Suprapubic skin (tissue), 4 donors: ENCODE results near the gene EP400. TPM values are rescaled to one million over a fixed set of nuclear protein-coding genes. Genes with fewer than 3 reads are reported as not detected.

Experiments used
- DNase-seq, 2 donors: peaks; one replicate each; pipeline ENCODE4 v3.0.0-alpha.2; 2019; ENCODE audit warnings: low spot score in 2 of 2
- H3K27ac ChIP-seq: fragments of 200-600 bp; sonication (generic); one replicate; pipeline ENCODE4 v1.5.1; 2019
- H3K27me3 ChIP-seq: fragments of 200-600 bp; sonication (generic); one replicate; pipeline ENCODE4 v1.5.1; 2019
- H3K36me3 ChIP-seq: fragments of 200-600 bp; sonication (generic); one replicate; pipeline ENCODE4 v1.5.1; 2019
- H3K4me1 ChIP-seq: fragments of 200-600 bp; sonication (generic); one replicate; pipeline ENCODE4 v1.5.1; 2019
- H3K4me3 ChIP-seq: fragments of 200-600 bp; sonication (generic); one replicate; pipeline ENCODE4 v1.5.1; 2019; ENCODE audit warnings: mild to moderate bottlenecking
- H3K9me3 ChIP-seq: fragments of 200-600 bp; sonication (generic); one replicate; pipeline ENCODE4 v1.5.1; 2019
- EP300 ChIP-seq: sonication (generic); formaldehyde crosslinking; IDR thresholded peaks from one replicate; pipeline ENCODE4 v1.6.1; 2017; ENCODE audit warnings: antibody characterized with exemption
- POLR2A ChIP-seq, 2 donors: fragments of 450-650 bp; IDR thresholded peaks; one replicate each; pipeline ENCODE4 v1.6.1; 2017; ENCODE audit warnings: antibody characterized with exemption in 2 of 2, mild to moderate bottlenecking in 2 of 2, moderate library complexity in 2 of 2
- POLR2AphosphoS5 ChIP-seq, 3 donors: sonication (generic); formaldehyde crosslinking; IDR thresholded peaks; one replicate each; pipeline ENCODE4 v1.6.1; 2017; ENCODE audit warnings: antibody characterized with exemption in 3 of 3
- WGBS: methylation state at CpG from one replicate; pipeline ENCODE4 v1.1.5; 2018; 5-methylcytosine and 5-hydroxymethylcytosine counted together
- total RNA-seq, 4 donors: library from RNA; depleted of rRNA; stranded (reverse); fragments of >200 nt; gene quantifications; one replicate each; pipeline ENCODE4 v1.1.0, GENCODE V29; 2016
- TF ChIP-seq, protein P1 (sequence below), 2 donors: fragments of 200-600 bp in 1 of 2; fragments of 450-650 bp in 1 of 2; sonication (generic) in 1 of 2; IDR thresholded peaks; one replicate each; pipeline ENCODE4 v1.5.1; 2016 to 2019; ENCODE audit warnings: antibody characterized with exemption in 2 of 2, mild to moderate bottlenecking in 1 of 2, moderate library complexity in 1 of 2

Gene EP400
- total RNA-seq, 4 donors from 2014 or later, result 32.0 to 81.3 (median 40.1) TPM

DNA sequence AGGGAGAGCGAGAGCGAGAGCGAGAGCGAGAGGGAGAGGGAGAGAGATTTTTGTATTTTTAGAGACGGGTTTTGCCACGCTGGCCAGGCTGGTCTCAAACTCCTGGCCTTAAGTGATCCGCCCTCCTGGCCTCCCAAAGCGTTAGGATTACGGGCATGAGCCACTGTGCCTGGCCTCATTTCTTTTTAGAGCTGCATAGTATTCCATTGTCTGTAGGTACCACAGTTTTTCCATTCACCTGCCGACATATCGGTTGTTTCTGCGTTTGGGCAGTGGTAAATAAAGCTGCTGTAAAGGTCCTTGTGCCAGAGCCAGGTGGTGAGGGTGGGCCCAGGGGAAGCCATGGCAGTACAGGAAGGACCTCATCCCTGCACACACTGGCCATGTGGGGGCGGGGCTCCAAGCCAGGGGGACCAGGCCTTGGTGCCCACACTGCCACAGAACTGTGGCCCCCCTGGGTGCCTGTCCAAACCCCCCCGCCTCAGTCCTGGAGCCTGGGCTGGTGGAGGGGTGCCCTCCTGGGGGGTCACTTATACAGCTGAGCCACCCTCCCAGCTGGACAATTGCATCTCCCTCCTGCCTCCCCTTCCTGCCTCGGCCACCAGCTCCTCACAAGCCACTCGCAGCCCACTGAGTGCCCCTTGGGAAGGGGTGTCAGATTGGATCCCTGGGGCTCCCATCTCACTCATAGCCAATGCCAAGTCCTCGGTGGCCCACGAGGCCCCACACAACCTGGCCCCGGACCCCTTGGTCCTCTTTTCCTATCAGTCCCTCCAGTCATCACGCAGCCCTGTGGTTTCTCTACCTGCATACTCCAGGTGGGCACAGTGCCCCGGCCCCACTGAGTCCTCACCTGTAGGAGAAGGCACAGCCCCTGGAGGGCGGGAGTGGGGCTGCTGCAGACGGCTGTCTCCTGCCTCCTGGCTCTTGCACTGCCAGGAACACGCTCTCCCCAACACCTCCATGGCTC, 22.3 kb upstream of the EP400 start:
- Histone ChIP-seq H3K4me1 (peaks cover 22% of the 10 kb centered on the region), H3K27me3 (no peaks in the 10 kb centered on the region), H3K4me3 (no peak overlapping the region), H3K27ac (no peak overlapping the region), H3K9me3 (no peaks in the 10 kb centered on the region), H3K36me3 (peaks cover 12% of the 10 kb centered on the region)
- no peak for DNase-seq
- 96% methylated on average over 20 of the region's 24 CpGs for WGBS
- TF ChIP-seq POLR2AphosphoS5 (IDR thresholded peaks at IDR 0.05) (no peak), POLR2A (IDR thresholded peaks at IDR 0.05) (no peak), EP300 (no peak)
- TF ChIP-seq, protein P1, sequence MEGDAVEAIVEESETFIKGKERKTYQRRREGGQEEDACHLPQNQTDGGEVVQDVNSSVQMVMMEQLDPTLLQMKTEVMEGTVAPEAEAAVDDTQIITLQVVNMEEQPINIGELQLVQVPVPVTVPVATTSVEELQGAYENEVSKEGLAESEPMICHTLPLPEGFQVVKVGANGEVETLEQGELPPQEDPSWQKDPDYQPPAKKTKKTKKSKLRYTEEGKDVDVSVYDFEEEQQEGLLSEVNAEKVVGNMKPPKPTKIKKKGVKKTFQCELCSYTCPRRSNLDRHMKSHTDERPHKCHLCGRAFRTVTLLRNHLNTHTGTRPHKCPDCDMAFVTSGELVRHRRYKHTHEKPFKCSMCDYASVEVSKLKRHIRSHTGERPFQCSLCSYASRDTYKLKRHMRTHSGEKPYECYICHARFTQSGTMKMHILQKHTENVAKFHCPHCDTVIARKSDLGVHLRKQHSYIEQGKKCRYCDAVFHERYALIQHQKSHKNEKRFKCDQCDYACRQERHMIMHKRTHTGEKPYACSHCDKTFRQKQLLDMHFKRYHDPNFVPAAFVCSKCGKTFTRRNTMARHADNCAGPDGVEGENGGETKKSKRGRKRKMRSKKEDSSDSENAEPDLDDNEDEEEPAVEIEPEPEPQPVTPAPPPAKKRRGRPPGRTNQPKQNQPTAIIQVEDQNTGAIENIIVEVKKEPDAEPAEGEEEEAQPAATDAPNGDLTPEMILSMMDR (IDR thresholded peaks at IDR 0.05), result no peak

DNA sequence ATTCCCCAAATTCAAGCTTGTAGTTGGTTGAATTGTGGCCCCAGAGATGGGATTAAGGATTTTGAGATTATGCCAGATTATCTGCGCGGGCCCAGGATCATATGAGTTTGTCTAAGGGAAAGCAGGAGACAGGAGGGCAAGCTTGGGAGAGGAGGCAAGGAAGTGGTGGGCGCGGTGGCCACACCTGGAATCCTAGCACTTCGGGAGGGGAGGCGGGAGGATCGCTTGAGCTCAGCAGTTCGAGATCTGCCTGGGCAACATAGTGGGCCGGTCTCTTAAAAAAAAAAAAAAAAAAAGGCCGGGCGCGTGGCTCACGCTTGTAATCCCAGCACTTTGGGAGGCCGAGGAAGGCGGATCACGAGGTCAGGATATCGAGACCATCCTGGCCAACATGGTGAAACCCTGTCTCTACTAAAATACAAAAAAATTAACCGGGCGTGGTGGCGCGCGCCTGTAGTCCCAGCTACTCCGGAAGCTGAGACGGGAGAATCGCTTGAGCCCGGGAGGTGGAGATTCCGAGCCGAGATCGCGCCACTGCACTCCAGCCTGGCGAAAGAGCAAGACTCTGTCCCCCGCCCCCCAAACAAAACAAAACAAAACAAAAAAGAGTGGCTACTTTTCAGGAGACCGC, 21.5 kb upstream of the EP400 start:
- Histone ChIP-seq H3K27ac (peak overlapping the region; percentile 75), H3K4me3 (peak overlapping the region; percentile 83), H3K9me3 (no peaks in the 10 kb centered on the region), H3K4me1 (peaks cover 22% of the 10 kb centered on the region), H3K27me3 (no peaks in the 10 kb centered on the region), H3K36me3 (peaks cover 20% of the 10 kb centered on the region)
- 34% methylated on average over 33 of the region's 33 CpGs for WGBS
- TF ChIP-seq POLR2AphosphoS5 (IDR thresholded peaks at IDR 0.05) (no peak), EP300 (no peak), POLR2A (IDR thresholded peaks at IDR 0.05) (no peak)
- TF ChIP-seq, protein P1 (IDR thresholded peaks at IDR 0.05), result no peak
- DNase-seq, result no peak

DNA sequence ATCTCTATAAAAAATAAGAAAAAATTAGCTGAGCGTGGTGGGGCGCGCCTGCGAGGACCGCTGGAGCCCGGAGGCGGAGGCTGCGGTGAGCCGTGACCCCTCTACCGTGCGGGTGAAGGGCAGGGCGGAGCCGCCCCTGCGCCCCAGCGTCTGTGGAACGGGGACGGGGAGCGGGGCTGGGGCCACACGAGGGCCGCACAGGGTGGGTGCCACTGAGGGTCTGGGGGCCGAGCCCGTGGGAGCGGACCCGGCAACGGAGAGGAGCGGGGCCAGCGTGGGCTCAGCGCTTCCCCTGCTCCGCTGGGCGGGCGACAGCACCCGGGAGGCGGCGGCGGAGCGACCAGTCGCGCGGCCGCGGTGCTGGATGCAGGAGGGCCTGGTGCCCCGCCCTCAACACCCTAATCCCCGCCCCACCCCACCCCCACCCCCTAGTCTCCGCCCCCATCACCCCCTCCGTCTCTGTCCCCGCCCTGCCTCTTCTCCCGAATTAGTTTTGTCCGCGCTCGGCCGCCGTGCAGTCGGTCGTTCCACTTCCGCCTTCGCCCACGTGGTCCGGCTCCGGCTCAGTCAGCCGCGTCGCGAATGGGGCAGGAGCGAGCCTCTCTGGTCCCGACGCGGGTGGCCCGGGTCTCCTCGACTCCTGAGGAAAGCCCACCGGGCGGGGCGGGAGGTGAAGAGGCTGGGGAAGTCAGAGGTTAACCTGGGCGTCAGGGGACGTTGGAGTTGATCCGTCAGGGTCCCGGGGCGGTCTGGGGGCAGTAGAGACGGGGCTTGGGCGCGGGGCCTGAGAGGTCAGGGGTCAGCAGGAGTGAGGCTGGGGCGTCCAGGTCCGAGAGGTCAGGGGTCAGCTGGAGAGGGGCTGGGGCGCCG, 20.8 kb upstream of the EP400 start, which contains the start of gene PUS1:
Gene PUS1 (plus strand): TSS at position 566 of the 870 bp plus-strand sequence. CDS start 447 bp downstream, outside the sequence.
- H3K9me3 ChIP-seq, result no peaks in the 10 kb centered on the region
- H3K4me1 ChIP-seq, result peaks cover 22% of the 10 kb centered on the region
- WGBS, result 0% methylated on average over 43 of the region's 84 CpGs
- no peaks in the 10 kb centered on the region for H3K27me3 ChIP-seq
- H3K27ac ChIP-seq, result peak within 1 kb of the TSS; percentile 75
- H3K4me3 ChIP-seq, result peak within 1 kb of the TSS; percentile 83
- peak; percentile 96 to 97 for DNase-seq
- TF ChIP-seq POLR2AphosphoS5 (IDR thresholded peaks at IDR 0.05), result peak in 2 of 3 donors; percentile 51 to 96
- TF ChIP-seq, protein P1 (IDR thresholded peaks at IDR 0.05), result no peak
- H3K36me3 ChIP-seq, result peaks cover 28% of the 10 kb centered on the region

DNA sequence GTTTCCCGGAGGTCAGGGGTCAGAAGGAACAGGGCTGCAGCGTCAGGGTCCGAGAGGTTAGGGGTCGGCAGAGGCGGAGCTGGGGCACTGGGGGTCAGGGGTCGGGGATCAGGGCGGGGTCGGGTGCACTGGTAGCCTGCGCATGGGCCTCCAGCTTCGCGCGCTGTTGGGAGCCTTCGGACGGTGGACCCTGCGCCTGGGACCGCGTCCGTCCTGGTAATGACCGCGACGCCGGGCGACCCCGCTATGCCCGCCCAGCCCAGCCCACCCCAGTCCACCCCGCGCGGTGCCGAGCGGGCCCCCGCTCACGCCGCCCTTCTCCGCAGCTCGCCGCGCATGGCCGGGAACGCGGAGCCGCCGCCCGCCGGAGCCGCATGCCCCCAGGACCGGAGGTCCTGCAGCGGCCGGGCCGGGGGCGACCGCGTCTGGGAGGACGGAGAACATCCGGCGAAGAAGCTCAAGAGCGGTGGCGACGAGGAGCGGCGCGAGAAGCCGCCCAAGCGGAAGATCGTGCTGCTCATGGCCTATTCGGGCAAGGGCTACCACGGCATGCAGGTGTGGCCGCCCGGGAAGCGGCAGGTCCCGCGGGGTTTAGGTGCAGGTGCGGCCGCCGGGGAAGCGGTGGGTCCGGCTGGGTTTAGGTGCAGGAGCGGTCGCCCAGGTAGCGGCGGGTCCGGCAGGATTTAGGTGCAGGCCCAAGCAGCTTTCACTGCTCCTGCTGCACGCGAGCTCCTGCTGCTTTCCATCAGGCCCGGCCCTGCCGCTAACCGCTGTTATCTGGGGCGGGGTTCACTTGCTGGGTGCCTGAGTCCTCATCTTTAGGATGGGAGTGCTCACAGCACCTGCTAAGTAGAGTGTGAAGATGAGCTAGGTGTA, 19.9 kb upstream of the EP400 start:
- Histone ChIP-seq H3K36me3 (peaks cover 35% of the 10 kb centered on the region), H3K4me1 (peaks cover 17% of the 10 kb centered on the region), H3K9me3 (no peaks in the 10 kb centered on the region), H3K27me3 (no peaks in the 10 kb centered on the region), H3K27ac (peak overlapping the region; percentile 25), H3K4me3 (peak overlapping the region; percentile 83)
- WGBS, result 0% methylated on average over 6 of the region's 87 CpGs
- no peak for TF ChIP-seq POLR2A (IDR thresholded peaks at IDR 0.05)
- no peak for TF ChIP-seq EP300
- TF ChIP-seq POLR2AphosphoS5 (IDR thresholded peaks at IDR 0.05), result no peak
- TF ChIP-seq, protein P1 (IDR thresholded peaks at IDR 0.05), result no peak
- DNase-seq, result no peak
